22Rv1 (cell line): ENCODE results near the gene LYPD1.

Source experiments
- H3K27ac ChIP-seq: fragments of 450-650 bp; 2 replicates; pipeline ENCODE4 v1.5.1; 2017
- ZFX ChIP-seq: fragments of 450-650 bp; IDR thresholded peaks from 2 replicates; pipeline ENCODE4 v1.6.1; 2017; ENCODE audit warnings: antibody characterized with exemption, borderline replicate concordance
- TF ChIP-seq, protein P1 (sequence below): fragments of 450-650 bp; IDR thresholded peaks from 2 replicates; pipeline ENCODE4 v1.5.1; 2017; ENCODE audit warnings: mild to moderate bottlenecking

Gene LYPD1

GRCh38 chr2:132677661-132678060 lies 7.7 kb upstream of the LYPD1 start:
- H3K27ac ChIP-seq: no peak overlapping the region
- TF ChIP-seq, protein P1, sequence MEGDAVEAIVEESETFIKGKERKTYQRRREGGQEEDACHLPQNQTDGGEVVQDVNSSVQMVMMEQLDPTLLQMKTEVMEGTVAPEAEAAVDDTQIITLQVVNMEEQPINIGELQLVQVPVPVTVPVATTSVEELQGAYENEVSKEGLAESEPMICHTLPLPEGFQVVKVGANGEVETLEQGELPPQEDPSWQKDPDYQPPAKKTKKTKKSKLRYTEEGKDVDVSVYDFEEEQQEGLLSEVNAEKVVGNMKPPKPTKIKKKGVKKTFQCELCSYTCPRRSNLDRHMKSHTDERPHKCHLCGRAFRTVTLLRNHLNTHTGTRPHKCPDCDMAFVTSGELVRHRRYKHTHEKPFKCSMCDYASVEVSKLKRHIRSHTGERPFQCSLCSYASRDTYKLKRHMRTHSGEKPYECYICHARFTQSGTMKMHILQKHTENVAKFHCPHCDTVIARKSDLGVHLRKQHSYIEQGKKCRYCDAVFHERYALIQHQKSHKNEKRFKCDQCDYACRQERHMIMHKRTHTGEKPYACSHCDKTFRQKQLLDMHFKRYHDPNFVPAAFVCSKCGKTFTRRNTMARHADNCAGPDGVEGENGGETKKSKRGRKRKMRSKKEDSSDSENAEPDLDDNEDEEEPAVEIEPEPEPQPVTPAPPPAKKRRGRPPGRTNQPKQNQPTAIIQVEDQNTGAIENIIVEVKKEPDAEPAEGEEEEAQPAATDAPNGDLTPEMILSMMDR: no peak
- TF ChIP-seq ZFX: no peak

DNA sequence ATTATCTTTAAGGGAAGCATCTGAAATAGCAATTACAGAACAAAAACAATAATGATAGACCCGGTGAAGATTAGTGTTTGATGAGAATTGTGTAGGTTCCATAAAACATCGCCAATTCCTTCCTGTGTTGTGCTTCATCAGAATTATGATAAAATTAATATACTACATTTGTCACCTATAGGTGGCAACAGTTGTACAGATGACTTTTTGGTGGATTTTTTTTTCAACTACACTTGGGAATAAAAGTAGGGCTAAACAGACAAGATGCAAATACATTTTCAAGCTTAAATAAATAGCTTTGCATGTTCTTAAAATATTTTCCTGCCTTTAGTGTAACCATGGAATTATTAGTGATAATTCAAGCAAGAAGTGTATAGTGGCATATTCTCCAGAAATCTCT lies 7.0 kb upstream of the LYPD1 start:
- H3K27ac ChIP-seq: no peak overlapping the region
- no peak for TF ChIP-seq ZFX
- TF ChIP-seq, protein P1: peak; percentile 10; the same call in 1 of the 2 replicates

- TF ChIP-seq ZFX: no peak
- TF ChIP-seq, protein P1: no peak
- H3K27ac ChIP-seq: no peak overlapping the region
Measured at GRCh38 chr2:132671151-132671835, 1.3 kb upstream of the LYPD1 start.

DNA sequence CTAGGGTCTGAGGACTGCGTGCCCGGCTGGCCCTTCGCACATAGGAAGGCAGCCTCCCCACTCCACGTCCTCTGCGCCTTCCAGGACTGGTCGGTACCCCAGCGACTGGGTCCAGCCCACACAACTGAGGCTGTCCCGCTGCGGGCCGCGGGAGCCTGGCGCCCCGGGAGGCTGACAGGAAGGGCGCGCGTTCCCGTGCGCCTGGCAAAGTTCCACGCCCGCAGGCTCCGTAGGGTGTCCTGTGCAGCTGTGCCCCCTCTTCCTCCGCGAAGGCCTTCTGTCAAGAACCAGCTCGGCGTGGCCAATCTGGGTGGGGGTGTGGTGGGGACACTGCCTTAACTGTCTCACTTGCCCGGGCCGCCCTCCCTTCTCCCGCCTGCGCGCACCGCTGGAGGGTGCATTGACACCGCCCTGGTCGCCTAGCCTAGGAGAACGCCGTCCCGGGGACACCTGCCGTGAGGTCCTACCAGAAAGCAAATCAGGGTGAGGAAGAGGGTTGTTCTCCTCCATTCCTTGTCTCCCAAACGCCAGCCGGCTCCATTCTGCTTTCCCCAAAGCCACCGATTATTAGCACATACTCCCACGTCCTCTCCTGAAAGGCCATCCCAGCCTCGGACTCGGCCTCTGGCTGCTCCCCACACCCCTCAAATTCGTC lies 618 bp upstream of the LYPD1 start:
- no peak overlapping the region for H3K27ac ChIP-seq

GRCh38 chr2:132668987-132669907 lies 758 bp downstream of the LYPD1 start:
- H3K27ac ChIP-seq: no peak overlapping the region
- TF ChIP-seq, protein P1: no peak
- TF ChIP-seq ZFX: no peak

More for the DNA sequence above, 618 bp upstream of the LYPD1 start:
- TF ChIP-seq, protein P1: no peak
- TF ChIP-seq ZFX: no peak

GRCh38 chr2:132668189-132668823 lies 1.7 kb downstream of the LYPD1 start:
- no peak overlapping the region for H3K27ac ChIP-seq
- TF ChIP-seq, protein P1: no peak
- TF ChIP-seq ZFX: no peak
